H7 (cell line): ENCODE results near the gene CORO2B. TPM values are rescaled to one million over a fixed set of nuclear protein-coding genes. Genes with fewer than 3 reads are reported as not detected.
"Not testable (repeated sequence)": the region's sequence is repeated elsewhere in the genome, so short reads cannot be mapped to it uniquely, and the experiment has no call there.

Experiments
- DNase-seq: peaks from one replicate; pipeline ENCODE4 v3.0.0; 2012
- H3K27me3 ChIP-seq: 2 replicates; pipeline ENCODE4 v1.6.0; 2011; ENCODE audit warnings: mild to moderate bottlenecking, low read length; ENCODE audit not compliant: control insufficient read depth, insufficient read depth
- H3K36me3 ChIP-seq: replicated peaks from 2 replicates; pipeline ENCODE4 v1.5.1; 2011; ENCODE audit warnings: low read length; ENCODE audit not compliant: control insufficient read depth, insufficient read depth
- H3K4me3 ChIP-seq: 2 replicates; pipeline ENCODE4 v1.5.1; 2011; ENCODE audit warnings: low read depth, mild to moderate bottlenecking, control low read depth, low read length, moderate library complexity; ENCODE audit not compliant: insufficient read depth
- total RNA-seq: library from RNA; depleted of rRNA; stranded (reverse); fragments of >200 nt; shearing (Covaris generic); gene quantifications from 2 replicates; pipeline ENCODE4 v1.2.3, GENCODE V29; 2014

CORO2B gene
- total RNA-seq, 1 experiment from 2014 or later: 5.4 TPM

GRCh38 chr15:68638953-68639515 is 60.2 kb downstream of the CORO2B start:
- Histone ChIP-seq H3K36me3 (no peaks in the 10 kb centered on the region), H3K4me3 (no peak overlapping the region), H3K27me3 (no peaks in the 10 kb centered on the region)
- DNase-seq: no peak

GRCh38 chr15:68639926-68640600 is 61.3 kb downstream of the CORO2B start:
- H3K27me3 ChIP-seq: no peaks in the 10 kb centered on the region
- H3K4me3 ChIP-seq: no peak overlapping the region
- no peaks in the 10 kb centered on the region for H3K36me3 ChIP-seq
- no peak for DNase-seq

- DNase-seq: no peak
- H3K4me3 ChIP-seq: no peak overlapping the region
- H3K27me3 ChIP-seq: no peaks in the 10 kb centered on the region
Observed at GRCh38 chr15:68640791-68641331, 62.1 kb downstream of the CORO2B start.

GRCh38 chr15:68641376-68641775 is 62.6 kb downstream of the CORO2B start:
- no peaks in the 10 kb centered on the region for H3K27me3 ChIP-seq
- no peak for DNase-seq
- H3K36me3 ChIP-seq: no peaks in the 10 kb centered on the region
- no peak overlapping the region for H3K4me3 ChIP-seq

More at GRCh38 chr15:68640791-68641331, 62.1 kb downstream of the CORO2B start:
- H3K36me3 ChIP-seq: no peaks in the 10 kb centered on the region

- DNase-seq: peak; percentile 59
Observed at GRCh38 chr15:68642491-68642845, 63.7 kb downstream of the CORO2B start.

GRCh38 chr15:68643216-68643830 is 64.5 kb downstream of the CORO2B start:
- no peaks in the 10 kb centered on the region for H3K36me3 ChIP-seq

More at GRCh38 chr15:68642491-68642845, 63.7 kb downstream of the CORO2B start:
- Histone ChIP-seq H3K27me3 (no peaks in the 10 kb centered on the region), H3K36me3 (no peaks in the 10 kb centered on the region), H3K4me3 (no peak overlapping the region)

GRCh38 chr15:68644083-68644904 is 65.5 kb downstream of the CORO2B start:
- Histone ChIP-seq H3K4me3 (no peak overlapping the region), H3K27me3 (no peaks in the 10 kb centered on the region), H3K36me3 (no peaks in the 10 kb centered on the region)
- peak; percentile 31 for DNase-seq

More at GRCh38 chr15:68643216-68643830, 64.5 kb downstream of the CORO2B start:
- no peaks in the 10 kb centered on the region for H3K27me3 ChIP-seq
- DNase-seq: no peak
- no peak overlapping the region for H3K4me3 ChIP-seq

GRCh38 chr15:68644996-68645395 is 66.2 kb downstream of the CORO2B start:
- Histone ChIP-seq H3K36me3 (no peaks in the 10 kb centered on the region), H3K27me3 (no peaks in the 10 kb centered on the region), H3K4me3 (no peak overlapping the region)
- DNase-seq: no peak

- peak; percentile 15 for DNase-seq
- no peaks in the 10 kb centered on the region for H3K27me3 ChIP-seq
- no peak overlapping the region for H3K4me3 ChIP-seq
- H3K36me3 ChIP-seq: no peaks in the 10 kb centered on the region
Observed at GRCh38 chr15:68646156-68646555, 67.4 kb downstream of the CORO2B start.

GRCh38 chr15:68646696-68647095 is 67.9 kb downstream of the CORO2B start:
- no peaks in the 10 kb centered on the region for H3K36me3 ChIP-seq
- H3K4me3 ChIP-seq: no peak overlapping the region
- peak; percentile 18 for DNase-seq
- no peaks in the 10 kb centered on the region for H3K27me3 ChIP-seq

GRCh38 chr15:68647361-68647760 is 68.6 kb downstream of the CORO2B start:
- not testable (repeated sequence) for H3K27me3 ChIP-seq, H3K4me3 ChIP-seq, H3K36me3 ChIP-seq, DNase-seq

- Histone ChIP-seq H3K4me3 (peak overlapping the region; percentile 27), H3K27me3 (no peaks in the 10 kb centered on the region), H3K36me3 (no peaks in the 10 kb centered on the region)
- peak; percentile 96 for DNase-seq
Observed at GRCh38 chr15:68650901-68651709, 72.3 kb downstream of the CORO2B start.

GRCh38 chr15:68651916-68652525 is 73.2 kb downstream of the CORO2B start:
- no peaks in the 10 kb centered on the region for H3K36me3 ChIP-seq
- no peak overlapping the region for H3K4me3 ChIP-seq
- no peaks in the 10 kb centered on the region for H3K27me3 ChIP-seq
- peak; percentile 47 for DNase-seq
